Right lobe of liver (tissue), 6 donors: ENCODE data around the gene AKT1S1. TPM values are rescaled to one million over a fixed set of nuclear protein-coding genes. Genes with fewer than 3 reads are reported as not detected.

Experiments used
- ATAC-seq, 4 donors: fragments of 200-7000 bp; cut with Tn5 transposase; one replicate each; pipeline ENCODE4 v1.9.1; 2020; ENCODE audit warnings: mild to moderate bottlenecking in 4 of 4, moderate library complexity in 4 of 4
- DNase-seq, 3 donors: peaks; one replicate each; pipeline ENCODE4 v3.0.0-alpha.2; 2020
- H3K27ac ChIP-seq, 3 donors: fragments of 200-600 bp; one replicate each; pipeline ENCODE4 v1.8.0; 2022
- H3K27me3 ChIP-seq, 2 donors: fragments of 200-600 bp; one replicate each; pipeline ENCODE4 v1.8.0; 2022
- H3K36me3 ChIP-seq, 4 donors: fragments of 200-600 bp; sonication (generic) in 1 of 4; one replicate each; pipeline versions ENCODE4 v1.5.1 to v1.8.0; 2017 to 2022; ENCODE audit warnings: control low read depth in 1 of 4
- H3K4me1 ChIP-seq, 4 donors: fragments of 200-600 bp; sonication (generic) in 1 of 4; one replicate each; pipeline versions ENCODE4 v1.5.1 to v1.8.0; 2017 to 2022; ENCODE audit warnings: control low read depth in 1 of 4
- H3K4me3 ChIP-seq, 3 donors: fragments of 200-600 bp; one replicate each; pipeline ENCODE4 v1.8.0; 2022
- H3K9me3 ChIP-seq, 4 donors: fragments of 200-600 bp; sonication (generic) in 1 of 4; one replicate each; pipeline versions ENCODE4 v1.5.1 to v1.8.0; 2017 to 2022; ENCODE audit warnings: control low read depth in 1 of 4
- CTCF ChIP-seq, 4 donors: fragments of 200-600 bp in 3 of 4; fragments of 450-650 bp in 1 of 4; IDR thresholded peaks; one replicate each; pipeline versions ENCODE4 v1.5.1 to v1.8.0; 2016 to 2022; ENCODE audit warnings: antibody characterized with exemption in 4 of 4, mild to moderate bottlenecking in 2 of 4
- POLR2A ChIP-seq: fragments of 450-650 bp; IDR thresholded peaks from one replicate; pipeline ENCODE4 v1.6.1; 2017; ENCODE audit warnings: antibody characterized with exemption, mild to moderate bottlenecking
- WGBS: methylation state at CpG from one replicate; pipeline ENCODE4 v1.1.6; 2018; ENCODE audit warnings: low coverage, low lambda C conversion rate; ENCODE audit not compliant: insufficient coverage; ENCODE audit errors: missing lambda C conversion rate; 5-methylcytosine and 5-hydroxymethylcytosine counted together
- intact Hi-C, 2 donors: fragments of 100-400 bp; cut with DNase I; formaldehyde crosslinking; loops; one replicate each; pipeline versions ENCODE4 v1.11.2 to v1.14.1; 2022
- total RNA-seq, 6 experiments: library from RNA; depleted of rRNA in 2 of 6; stranded (reverse); fragments of >200 nt in 2 of 6; fragmentation: NEBNext Ultra II Directional in 3 of 6; extraction: Animal tissue kit (Norgen Biotek cat#: 25700) in 3 of 6; gene quantifications; one replicate each; pipeline versions ENCODE4 v1.1.0 to v1.2.4, GENCODE V29; 2016 to 2023
- donor health status: DM: no; HTN: yes; CAD: no.
- donor health status: DM: no; HTN: no; CAD: no.
- donor health status: DM: no; HTN: no; CAD: no.
- donor health status: DM: no; HTN: yes; CAD: no.
- donor health status: DM: no; HTN: yes; CAD: no.

Gene AKT1S1
- total RNA-seq, 6 experiments from 2014 or later = 18.2 to 27.0 (median 22.4) TPM

GRCh38 chr19:49850487-49851342, 26.4 kb downstream of the AKT1S1 start, which contains the start of gene PTOV1:
PTOV1 (plus strand) TSS chr19:49851159.
- Histone ChIP-seq H3K27ac (peak within 1 kb of the TSS; percentile 98 to 100 (median 99)), H3K27me3 (no peaks in the 10 kb centered on the region), H3K4me1 (peaks cover 0 to 22% (median 6%) of the 10 kb centered on the region in 4 donors), H3K9me3 (no peaks in the 10 kb centered on the region), H3K36me3 (peaks cover 0 to 10% (median 0%) of the 10 kb centered on the region in 4 donors), H3K4me3 (peak within 1 kb of the TSS; percentile 55 to 98 (median 91))
- intact Hi-C loops = no loop called here
- TF ChIP-seq POLR2A = peak; percentile 83
- no peak for TF ChIP-seq CTCF (IDR thresholded peaks at IDR 0.05)
- DNase-seq (peak; percentile 93 to 94 (median 94)), ATAC-seq (peak; percentile 91 to 97 (median 94))
- WGBS = 0% methylated on average over 9 of the region's 98 CpGs

- H3K27me3 ChIP-seq = no peaks in the 10 kb centered on the region
- no peak for TF ChIP-seq CTCF (IDR thresholded peaks at IDR 0.05)
- TF ChIP-seq POLR2A = no peak
- H3K27ac ChIP-seq = peak overlapping the region; percentile 98 to 100 (median 99)
- DNase-seq = peak in 1 of 3 donors; percentile 51
- H3K9me3 ChIP-seq = no peaks in the 10 kb centered on the region
- 61% methylated on average over 10 of the region's 12 CpGs for WGBS
- peak in 1 of 4 donors; percentile 0 for ATAC-seq
- H3K36me3 ChIP-seq = peaks cover 0 to 7% (median 0%) of the 10 kb centered on the region in 4 donors
- peak overlapping the region; percentile 55 to 98 (median 91) for H3K4me3 ChIP-seq
- intact Hi-C loops = no loop called here
- H3K4me1 ChIP-seq = peaks cover 0 to 22% (median 6%) of the 10 kb centered on the region in 4 donors
Observed at GRCh38 chr19:49850221-49850486, 27.0 kb downstream of the AKT1S1 start.

DNA sequence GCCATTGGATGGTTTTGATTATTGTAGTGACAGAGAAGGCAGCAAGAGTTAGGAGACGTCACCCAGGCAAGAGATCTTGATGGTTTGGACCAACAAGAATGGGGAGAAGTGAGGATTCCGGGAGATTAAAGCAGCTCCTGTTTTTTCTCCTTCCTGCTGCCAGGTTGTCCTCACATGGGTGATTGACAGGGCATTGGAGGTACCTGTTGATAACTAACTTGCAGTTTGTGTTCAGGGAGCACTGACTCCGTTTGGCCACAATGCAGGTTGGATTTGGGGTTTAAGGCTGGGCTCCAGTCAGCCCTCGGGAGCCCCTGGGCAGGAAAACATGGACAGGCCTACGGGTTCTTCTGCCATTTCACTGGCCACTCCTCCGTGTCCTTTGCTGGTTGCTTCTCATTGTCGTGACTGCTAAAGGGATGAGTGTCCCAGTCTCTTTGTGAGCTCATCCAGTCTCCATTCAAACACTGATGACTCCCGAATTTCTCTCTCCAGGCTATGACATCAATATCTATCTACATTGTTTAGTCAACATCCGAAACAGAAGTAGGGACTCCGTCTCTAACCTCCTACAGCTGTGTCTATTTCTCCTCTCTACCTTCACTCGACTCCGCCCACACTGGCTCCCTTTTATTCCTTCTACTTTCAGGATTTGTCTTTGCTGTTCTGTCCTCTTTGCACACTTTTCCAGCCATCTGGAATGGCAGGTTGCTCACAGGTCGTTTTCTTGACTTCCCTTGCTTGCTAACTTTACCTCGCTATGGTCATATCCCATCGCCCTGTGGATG, 27.5 kb downstream of the AKT1S1 start:
- no peaks in the 10 kb centered on the region for H3K27me3 ChIP-seq
- H3K36me3 ChIP-seq = peaks cover 0 to 3% (median 0%) of the 10 kb centered on the region in 4 donors
- H3K9me3 ChIP-seq = no peaks in the 10 kb centered on the region
- no peak for DNase-seq
- intact Hi-C loops = no loop called here
- 80% methylated on average over 8 of the region's 15 CpGs for WGBS
- no peak overlapping the region for H3K27ac ChIP-seq
- no peak for ATAC-seq
- peak overlapping the region; percentile 55 to 98 (median 91) for H3K4me3 ChIP-seq
- TF ChIP-seq POLR2A (no peak), CTCF (IDR thresholded peaks at IDR 0.05) (no peak)
- H3K4me1 ChIP-seq = peaks cover 0 to 22% (median 6%) of the 10 kb centered on the region in 4 donors

DNA sequence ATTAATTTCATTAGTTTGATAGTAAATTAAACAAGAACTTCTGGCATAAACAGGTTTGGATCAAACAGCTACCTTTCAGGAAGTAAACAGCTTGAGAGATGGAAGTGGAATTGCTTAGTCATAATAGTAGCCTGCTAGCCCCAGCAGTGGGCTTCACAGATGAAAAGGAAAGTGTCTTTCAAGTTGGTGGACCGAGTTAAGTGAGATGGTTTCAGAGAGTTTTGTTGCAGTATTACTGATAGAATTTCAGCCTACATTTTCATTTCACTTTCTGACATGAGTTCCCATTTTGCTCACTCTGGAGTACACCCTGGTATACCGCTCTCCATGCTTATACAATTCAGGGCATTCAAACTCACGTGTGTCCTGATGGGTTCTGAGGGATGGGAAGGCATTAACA, 28.2 kb downstream of the AKT1S1 start:
- TF ChIP-seq CTCF (IDR thresholded peaks at IDR 0.05) = no peak
- no peak for TF ChIP-seq POLR2A
- WGBS = 88% methylated on average over 3 of the region's 3 CpGs
- no peak overlapping the region for H3K4me3 ChIP-seq

More for the DNA sequence above, 28.2 kb downstream of the AKT1S1 start:
- ATAC-seq (no peak), DNase-seq (no peak)
- Histone ChIP-seq H3K27me3 (no peaks in the 10 kb centered on the region), H3K4me1 (peaks cover 0 to 22% (median 6%) of the 10 kb centered on the region in 4 donors), H3K9me3 (no peaks in the 10 kb centered on the region), H3K36me3 (no peaks in the 10 kb centered on the region), H3K27ac (no peak overlapping the region)
- intact Hi-C loops = no loop called here
